G401.6 (cell line): Measurements from ENCODE around the gene OR6Q1.

Experiments
- FAIRE-seq: peaks from 2 replicates; lab custom pipeline; 2012; peaks lifted over from hg19 to GRCh38; lab: Jason Lieb, UNC

OR6Q1 gene

DNA sequence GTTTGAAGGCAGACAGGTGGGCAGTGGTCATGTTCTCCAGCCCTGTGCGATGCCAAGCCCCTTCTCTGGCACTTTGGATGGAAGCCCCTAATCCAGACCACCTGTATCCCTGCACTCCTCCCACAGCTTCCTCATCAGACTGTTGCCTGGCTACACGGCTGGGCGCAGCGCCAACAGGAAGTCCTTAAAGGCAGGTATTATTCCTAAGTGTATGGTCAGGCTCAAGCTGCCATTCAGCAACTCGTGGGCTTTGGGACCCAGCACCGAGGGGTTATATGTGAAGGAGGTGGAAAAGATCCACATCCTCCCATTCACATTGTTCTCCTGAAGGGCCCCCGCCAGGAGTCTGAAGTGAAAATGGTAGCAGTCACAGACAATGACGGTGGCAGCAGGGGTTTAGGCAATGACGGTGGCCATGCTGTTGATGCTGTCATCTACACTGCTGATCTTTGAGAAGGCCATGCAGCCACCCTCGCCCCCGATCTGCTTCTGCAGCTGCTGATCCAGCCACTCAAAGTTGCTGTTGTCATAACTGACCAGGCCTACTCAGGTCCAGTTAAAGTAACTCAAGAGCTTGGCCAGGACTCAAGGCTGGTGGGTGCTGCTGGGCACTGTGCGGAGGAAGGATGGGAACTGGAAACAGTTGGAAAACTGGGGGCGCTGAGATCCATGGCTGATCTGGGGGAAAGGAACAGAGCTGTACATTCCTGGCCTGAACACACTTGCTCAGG lies 27.7 kb downstream of the OR6Q1 start:
- no peak for FAIRE-seq

DNA sequence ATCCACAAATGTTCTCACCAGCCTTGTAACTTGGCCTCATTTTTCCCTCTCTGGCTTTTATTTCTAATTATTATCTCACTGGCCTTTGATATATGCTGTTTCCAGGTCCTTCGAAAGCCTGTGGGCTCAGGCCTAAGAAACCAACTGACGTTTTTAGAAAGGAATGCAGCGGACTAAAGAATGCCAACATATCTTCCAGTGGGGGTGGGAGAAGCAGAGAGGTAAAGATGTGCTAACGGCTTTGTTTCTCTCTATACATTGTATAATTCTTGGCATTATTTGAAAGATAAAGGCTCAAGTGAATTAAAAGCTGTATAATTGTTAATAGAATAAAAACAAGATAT lies 28.2 kb downstream of the OR6Q1 start:
- no peak for FAIRE-seq

DNA sequence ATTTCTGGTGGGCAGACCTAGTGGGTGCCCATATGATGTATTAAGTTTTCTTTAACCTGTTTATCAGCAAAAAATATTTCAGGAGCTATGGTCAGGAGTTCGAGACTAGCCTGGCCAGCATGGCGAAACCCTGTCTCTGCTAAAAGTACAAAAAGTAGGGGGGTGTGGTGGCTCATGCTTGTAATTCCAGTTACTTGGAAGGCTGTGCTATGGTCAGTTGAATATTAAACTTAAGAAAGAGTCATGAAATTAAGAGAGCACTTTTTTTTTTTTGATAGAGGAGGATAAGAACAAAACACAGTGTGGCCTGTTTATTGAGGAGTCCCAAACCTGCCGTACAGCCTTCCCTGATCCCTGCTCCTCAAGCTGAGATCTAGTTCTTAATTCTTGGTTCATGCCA lies 29.8 kb downstream of the OR6Q1 start:
- no peak for FAIRE-seq

DNA sequence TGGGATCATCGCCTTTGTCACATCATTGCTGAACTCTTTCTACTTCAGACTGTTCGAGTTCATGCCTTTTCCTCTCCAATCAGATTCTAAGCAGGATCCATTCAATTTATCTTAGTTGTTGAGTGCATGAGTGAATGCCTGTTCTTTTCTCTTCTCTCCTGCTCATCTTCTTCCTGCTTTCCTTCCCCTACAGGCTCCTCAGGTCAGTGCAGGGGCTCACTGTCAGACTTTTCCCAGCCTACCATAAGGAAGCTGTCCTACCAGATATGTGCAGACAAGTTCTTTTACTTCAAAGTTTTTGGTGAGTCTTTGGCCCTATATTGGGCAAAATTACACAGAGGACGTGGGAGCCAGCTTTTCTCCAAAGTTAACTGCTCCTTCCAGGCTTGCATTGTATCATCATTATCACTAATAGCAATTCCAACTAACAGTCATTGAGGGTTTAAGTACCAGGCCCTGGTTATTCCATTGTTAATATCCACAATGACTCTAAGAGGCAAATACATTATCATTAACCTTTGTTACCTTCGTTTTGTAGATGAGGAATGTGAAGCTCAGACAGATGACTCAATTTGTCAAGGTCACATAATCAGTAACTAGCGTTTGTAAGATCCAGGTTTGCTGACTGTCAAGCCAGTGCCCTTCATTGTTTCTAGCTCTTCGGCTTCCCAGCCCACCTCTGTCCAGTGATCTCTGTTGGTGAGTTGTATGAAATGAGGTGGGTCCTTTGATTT lies 30.4 kb downstream of the OR6Q1 start:
- no peak for FAIRE-seq

DNA sequence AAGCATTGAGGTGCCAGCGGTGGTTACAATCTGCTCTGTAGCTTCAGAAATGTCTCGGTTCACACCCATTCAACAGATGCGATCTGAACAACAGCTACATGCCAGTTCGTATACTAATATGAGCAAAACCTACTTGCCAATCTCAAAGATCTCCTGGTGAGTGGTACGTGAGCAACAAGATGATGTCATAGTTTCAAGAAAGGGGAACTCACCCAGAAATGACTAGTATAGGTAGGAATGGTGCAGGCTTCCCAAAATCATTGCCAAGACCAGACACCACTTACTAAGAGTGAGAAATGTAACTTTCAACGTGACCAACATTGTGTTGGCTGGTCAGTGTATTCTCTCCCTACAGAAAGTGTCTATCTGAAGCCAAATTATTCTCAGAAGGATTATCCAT lies 31.1 kb downstream of the OR6Q1 start:
- FAIRE-seq = no peak

DNA sequence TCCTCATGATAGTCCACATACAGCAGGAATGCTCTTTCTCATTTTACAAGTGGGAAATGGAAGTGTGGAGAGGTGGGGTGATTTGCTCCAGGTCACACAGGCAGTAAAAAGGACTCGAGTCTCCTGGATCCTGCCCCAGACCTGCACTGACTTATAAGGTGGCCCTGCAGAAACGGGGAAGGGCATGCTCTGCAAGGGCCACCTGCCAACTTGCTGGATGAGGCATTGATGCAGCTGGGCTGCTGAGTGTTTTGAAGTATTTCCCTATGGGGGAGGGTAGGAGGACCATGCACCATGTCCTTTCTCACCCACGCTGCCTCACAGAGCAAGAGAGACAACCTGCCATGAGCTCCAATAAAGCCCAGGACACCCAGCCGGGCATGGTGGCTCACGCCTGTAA lies 36.9 kb downstream of the OR6Q1 start:
- no peak for FAIRE-seq

DNA sequence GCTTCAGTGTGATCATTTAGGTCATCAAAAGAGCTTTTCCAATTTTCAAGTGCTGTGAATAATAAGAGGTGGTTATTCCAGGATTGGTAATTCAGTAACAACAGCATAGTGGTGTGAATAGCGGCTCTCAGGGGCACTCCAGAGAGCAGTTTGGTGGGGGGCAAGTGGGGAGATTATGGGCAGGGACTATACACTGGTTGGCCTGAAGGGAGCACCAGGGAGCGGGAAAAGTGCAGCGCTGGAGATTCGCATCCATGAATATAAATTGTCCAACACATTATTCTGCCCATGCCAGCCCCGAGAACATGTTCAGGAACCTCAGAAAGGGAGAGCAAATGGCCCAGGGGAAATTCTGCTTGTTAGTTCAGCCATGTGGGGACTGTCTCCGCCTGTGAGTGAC lies 37.9 kb downstream of the OR6Q1 start:
- no peak for FAIRE-seq

DNA sequence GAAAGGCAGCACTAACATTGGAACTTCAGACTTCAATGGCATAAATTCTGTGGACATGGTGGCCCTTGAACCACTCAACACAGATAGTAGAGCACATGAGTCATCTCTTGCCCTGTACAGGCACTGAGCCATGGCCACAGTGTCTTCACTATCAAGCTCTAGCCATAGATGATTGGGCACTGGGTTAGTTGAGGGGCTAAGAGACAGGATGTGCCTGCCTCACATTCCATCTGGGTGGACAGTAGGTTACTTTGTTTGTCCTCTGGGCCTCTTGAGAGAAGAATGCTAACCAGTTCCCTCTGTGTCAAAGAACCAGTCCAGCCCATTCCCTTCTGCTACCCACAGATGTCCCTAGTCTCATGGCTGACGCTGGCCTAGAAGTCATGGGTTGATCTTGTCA lies 39.8 kb downstream of the OR6Q1 start:
- no peak for FAIRE-seq

DNA sequence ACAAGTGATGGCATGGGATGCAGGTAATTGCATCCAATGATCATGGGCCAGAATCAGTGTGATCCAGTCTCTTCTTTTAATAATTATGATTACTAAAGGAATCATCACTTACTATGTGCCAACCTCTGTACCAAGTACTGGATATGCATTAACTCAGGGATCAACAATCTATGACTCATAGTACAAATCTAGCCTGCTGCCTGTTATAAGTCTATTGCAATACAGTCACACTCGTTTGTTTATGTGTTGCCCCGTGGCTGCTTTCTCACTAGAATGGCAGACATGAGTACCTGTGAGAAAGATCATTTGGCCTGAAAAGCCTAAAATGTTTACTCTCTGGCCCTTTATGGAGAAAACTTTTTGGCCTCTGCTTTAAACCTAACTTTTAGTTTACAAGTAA lies 45.0 kb downstream of the OR6Q1 start:
- FAIRE-seq = no peak
